Neural cell (in vitro differentiated cells): ENCODE results near the gene WARS2.

ENCODE experiments used
- CTCF ChIP-seq: fragments of 450-650 bp; IDR thresholded peaks from 2 replicates; pipeline ENCODE4 v1.5.1; 2014; ENCODE audit warnings: antibody characterized with exemption, mild to moderate bottlenecking, moderate library complexity; ENCODE audit not compliant: poor library complexity, severe bottlenecking
- EP300 ChIP-seq: fragments of 450-650 bp; conservative IDR thresholded peaks from 2 replicates; pipeline ENCODE4 v1.6.1; 2014; ENCODE audit warnings: antibody characterized with exemption, mild to moderate bottlenecking, moderate library complexity; ENCODE audit not compliant: poor library complexity, severe bottlenecking
- EZH2 ChIP-seq: fragments of 200-600, 300-800 bp; shearing (Covaris generic), sonication (generic); IDR thresholded peaks from 2 replicates; pipeline ENCODE4 v1.6.1; 2014; ENCODE audit warnings: antibody characterized with exemption, low read length, borderline replicate concordance, mild to moderate bottlenecking; ENCODE audit not compliant: insufficient read depth, poor library complexity, severe bottlenecking
- POLR2AphosphoS5 ChIP-seq: IDR thresholded peaks from 2 replicates; pipeline ENCODE4 v1.6.1; 2012
- REST ChIP-seq: IDR thresholded peaks from 2 replicates; pipeline ENCODE4 v1.6.1; 2012; ENCODE audit warnings: borderline replicate concordance
- TAF1 ChIP-seq: IDR thresholded peaks from 2 replicates; pipeline ENCODE4 v1.6.1; 2012; ENCODE audit warnings: low read depth

GRCh38 chr1:119124764-119125163 is 15.7 kb downstream of the WARS2 start:
- no peak for TF ChIP-seq CTCF
- TF ChIP-seq POLR2AphosphoS5 = no peak
- no peak for TF ChIP-seq TAF1
- TF ChIP-seq REST = no peak
- no peak for TF ChIP-seq EZH2
- no peak for TF ChIP-seq EP300
